ENCODE measurements around the gene DCAF8.

Gene DCAF8

DNA sequence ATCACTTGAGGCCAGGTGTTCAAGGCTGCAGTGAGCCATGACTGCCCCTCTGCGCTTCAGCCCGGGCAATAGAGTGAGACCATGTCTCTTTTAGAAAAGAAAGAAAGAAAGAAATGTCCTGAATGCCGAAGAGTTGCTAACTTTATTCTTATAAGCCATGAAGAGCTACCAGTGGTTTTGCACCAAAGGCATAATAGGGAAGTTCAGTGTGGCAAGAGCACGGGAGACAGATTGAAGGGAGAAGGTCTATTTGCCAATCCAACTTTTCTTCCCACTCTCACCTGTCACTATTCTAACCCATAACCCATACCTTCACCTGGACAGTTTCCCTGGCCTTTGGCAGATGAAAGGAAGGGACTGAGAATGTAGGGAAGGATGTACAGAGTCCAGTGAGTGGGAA lies 61.6 kb downstream of the DCAF8 start:
- DNase-seq = no peak

GRCh38 chr1:160197231-160197630 lies 65.1 kb downstream of the DCAF8 start:
- no peak for DNase-seq

GRCh38 chr1:160196143-160196542 lies 66.2 kb downstream of the DCAF8 start:
- DNase-seq = no peak

GRCh38 chr1:160194737-160195059 lies 67.7 kb downstream of the DCAF8 start:
- DNase-seq = no peak

- DNase-seq = no peak
Observed at GRCh38 chr1:160193832-160194736, 68.3 kb downstream of the DCAF8 start.

DNA sequence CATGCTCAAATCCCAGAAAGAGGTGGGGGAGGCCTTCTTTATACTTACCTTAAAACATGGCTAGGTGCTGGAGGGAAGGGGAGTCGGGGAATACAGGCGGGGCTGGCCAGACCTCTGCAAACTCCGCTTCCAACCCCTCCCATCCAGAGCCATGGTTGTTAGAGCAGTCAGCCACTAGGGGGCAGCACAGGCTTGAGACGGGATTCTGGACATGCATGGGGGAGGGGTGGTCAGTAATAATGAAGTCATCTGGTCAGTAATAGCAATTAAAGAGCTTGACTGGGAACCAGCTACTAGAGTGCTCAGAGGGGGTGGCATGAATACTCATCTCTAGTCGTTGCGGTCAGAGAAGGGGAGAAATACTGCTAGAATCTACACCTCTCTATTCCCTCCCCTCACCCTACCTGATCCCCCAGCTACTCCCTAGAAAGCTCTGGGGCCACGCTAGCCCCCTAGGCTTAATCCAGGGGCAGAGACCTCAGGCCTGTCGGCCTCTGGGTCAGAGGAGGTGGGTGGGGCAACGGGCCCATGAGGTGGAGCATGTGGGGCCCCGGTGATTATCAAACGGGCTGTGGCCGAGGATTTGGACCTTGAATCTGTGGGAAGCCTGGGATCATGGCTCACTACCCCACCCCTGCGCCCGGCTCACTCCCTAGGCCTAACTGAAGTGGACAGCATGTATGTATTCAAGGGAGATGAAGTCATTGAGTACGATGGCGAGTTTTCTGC lies 69.1 kb downstream of the DCAF8 start:
- peak; percentile 78 for DNase-seq

GRCh38 chr1:160192234-160192633 lies 70.1 kb downstream of the DCAF8 start:
- no peak for DNase-seq

DNA sequence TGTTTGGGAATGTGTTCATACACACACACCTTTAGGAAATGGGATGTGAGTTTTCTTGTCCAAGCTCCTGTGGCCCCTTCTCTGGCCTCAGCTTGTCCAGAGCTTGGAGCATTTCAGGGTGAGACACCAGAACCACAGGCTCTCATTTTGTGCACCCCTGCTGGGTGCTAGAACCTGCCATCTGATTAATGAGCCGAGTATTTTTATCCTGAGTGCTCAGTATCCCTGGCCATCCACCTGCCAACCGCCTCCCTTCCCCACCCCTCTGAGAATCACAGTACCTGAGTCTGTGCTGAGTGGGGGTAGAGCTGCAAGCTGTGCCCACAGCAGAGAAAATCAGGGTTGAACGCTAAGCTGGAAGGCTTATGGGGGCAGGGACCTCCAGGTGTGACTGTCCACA lies 70.6 kb downstream of the DCAF8 start:
- DNase-seq = no peak

DNA sequence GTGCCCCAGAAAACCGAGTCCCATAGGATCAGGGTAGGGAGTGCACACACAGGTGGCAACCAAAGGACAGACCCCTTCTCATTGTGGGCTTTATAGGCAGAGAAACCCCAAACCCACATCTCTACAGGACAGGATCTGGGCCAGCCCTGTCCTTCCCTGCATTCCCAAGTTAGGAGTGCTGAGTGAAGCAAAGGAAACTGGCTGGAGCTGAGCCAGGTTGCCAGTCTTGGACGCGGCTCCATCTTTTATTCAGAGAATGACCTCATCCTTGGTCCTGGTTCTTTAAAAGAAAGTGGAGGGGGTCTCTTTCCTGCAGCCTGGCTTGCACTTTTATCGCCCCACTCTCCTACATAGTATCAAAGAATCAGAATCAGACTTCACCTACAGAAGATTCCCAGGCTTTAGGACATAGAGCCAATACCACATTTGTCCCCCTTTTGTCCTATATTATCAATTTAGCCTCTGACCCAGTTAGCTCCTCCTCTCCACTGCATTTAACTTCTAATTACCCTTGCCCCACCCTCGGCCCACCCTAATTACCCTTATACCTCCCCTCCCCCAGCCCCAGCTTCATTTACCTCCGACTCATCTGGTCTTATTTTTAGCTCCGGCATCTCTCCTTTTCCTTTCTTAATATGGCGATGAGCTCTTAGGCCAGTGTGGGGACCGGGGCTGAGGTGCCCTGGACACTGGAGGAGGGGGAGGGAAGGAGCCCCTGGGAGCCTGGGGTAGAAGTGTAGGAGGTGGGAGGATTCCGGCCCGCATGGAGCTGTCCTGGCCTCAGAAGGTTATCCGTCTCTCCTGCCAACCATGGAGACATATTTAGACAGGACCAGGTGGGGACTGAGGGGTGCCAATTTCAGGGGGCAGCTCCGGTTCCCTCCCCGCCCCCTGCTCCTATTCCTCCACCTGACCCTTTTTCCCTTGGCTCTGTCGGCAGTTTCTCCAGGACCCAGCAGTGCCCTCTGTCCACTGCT lies 72.4 kb downstream of the DCAF8 start, which contains the start of gene CASQ1:
Gene CASQ1 (plus strand): TSS at position 927 of the 977 bp plus-strand sequence. CDS start 177 bp downstream, outside the sequence.
- DNase-seq = no peak

GRCh38 chr1:160188341-160188740 lies 74.0 kb downstream of the DCAF8 start:
- DNase-seq = no peak

DNA sequence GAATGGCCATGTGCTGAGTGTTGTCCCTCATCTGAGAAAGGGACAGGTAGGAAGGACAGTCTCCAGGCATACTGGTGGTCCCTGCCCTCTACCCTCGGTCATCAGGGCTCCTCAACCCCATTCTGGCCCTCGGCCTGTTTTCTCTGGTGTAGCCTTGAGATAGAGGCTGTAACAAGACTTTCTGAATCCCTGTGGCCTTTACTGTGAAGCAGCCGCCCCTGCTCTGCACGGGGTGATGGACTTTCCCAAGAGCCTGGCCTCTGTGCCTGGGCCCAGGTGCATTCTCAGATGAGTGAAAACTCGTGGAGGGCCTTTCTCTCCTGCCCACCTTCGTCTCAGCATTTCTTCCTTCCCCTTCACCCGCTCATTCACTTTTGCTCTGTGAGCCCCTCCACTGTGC lies 74.9 kb downstream of the DCAF8 start:
- DNase-seq = no peak

GRCh38 chr1:160186729-160187128 lies 75.6 kb downstream of the DCAF8 start:
- no peak for DNase-seq

DNA sequence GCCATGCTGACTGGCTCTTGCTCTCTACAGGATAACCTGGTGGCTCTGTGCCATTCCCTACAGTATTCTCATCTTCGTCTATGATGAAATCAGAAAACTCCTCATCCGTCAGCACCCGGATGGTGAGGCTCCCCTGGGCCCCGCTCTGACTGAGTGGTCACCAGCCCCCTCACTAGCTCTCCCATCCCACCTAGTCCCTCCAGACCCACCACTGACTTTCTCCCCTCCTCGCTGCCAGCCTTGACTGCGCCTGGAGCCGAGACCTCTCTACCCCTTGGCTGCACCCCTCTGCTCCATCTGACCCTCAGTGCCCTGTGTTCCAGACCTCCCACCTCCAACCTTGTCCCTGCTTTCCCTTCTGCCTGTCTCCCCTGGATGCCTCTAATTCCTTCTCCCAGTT lies 76.1 kb downstream of the DCAF8 start:
- DNase-seq = no peak

- no peak for DNase-seq
Observed at GRCh38 chr1:160179336-160179735, 83.0 kb downstream of the DCAF8 start.

DNA sequence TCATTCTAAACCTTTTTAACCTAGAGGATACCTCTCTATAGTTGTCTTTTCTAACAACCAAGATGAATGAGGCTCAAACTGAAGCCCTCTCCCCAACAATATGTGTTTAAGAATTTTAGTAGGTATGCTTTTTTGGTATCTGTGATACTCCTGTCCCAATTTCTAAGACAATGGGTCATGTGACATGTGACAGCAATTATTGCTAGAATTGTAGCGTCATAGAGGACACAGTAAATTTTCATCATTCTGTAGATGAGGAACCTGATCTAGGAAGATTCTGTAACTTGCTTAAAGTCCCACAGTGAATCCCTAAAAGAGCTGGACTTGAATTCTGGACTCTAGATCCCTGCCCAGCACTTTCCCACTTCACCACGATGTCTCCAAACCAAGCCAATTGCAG lies 83.6 kb downstream of the DCAF8 start:
- DNase-seq = no peak

DNA sequence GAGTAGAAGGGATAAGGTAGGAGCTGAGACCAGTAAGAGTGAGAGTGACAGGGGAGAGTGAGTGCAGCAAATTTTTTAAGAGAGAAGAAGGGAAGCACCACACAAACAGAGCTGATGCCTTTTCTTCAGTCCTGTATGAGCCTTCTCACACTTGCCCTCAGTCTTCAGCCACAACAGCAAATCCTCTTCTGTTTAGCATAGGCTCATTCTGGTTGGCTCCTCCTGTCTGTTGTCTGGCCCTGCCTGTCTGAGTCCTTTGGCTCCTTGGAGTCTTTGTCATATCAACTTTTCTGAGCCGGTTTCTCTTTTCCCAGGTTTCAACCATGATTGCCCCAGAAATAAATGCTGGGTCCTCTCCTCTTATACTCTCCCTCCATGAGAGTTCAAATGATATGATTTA lies 84.7 kb downstream of the DCAF8 start:
- no peak for DNase-seq

DNA sequence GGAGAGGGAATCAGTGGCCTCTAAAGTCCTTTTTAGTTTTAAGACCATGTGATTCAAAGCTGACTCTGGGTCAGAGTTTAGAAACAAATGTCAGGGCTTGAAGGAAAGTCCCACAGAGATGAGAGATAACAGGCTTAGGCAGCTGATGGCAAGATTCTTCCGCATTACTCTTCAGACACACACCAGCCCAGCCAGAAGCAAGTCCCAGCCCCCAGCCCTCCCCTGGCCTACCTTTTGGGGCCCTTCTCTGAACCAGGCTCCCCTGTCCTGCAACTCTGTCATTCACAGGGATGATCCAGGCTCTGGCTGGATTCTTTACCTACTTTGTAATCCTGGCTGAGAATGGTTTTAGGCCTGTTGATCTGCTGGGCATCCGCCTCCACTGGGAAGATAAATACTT lies 85.1 kb downstream of the DCAF8 start:
- DNase-seq = no peak

GRCh38 chr1:160171980-160172379 lies 90.4 kb downstream of the DCAF8 start:
- DNase-seq = no peak

GRCh38 chr1:160171354-160171753 lies 91.0 kb downstream of the DCAF8 start:
- no peak for DNase-seq

DNA sequence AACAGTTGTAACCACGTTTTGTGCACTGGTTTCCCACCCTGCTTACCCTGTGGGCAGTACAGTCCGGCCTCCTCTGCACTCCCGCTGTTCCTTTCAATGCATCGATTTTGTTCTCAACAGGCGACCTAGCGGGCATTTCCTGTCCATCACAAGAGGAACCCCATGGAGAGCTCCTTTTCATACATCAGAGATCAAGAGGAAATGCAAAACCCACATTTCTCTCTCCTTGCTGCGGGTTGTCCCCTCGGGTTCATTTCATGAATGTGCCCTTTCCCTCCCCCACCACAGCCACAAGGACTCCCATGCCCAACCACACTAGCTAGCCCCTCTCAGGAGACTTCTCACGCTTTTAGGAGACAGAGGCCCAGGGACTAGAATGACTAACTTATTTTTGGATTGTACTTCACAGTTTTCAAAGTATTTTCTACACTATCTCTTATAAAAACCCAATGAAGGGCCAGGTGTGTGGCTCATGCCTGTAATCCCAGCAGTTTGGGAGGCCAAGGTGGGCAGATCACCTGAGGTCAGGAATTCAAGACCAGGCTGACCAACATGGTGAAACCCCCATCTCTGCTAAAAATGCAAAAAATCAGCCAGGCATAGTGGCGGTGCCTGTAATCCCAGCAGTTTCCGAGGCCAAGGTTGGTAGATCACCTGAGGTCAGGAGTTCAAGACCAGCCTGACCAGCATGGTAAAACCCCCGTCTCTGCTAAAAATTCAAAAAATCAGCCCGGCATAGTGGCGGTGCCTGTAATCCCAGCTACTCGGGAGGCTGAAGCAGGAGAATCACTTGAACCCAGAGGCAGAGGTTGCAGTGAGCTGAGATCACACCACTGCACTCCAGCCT lies 92.6 kb downstream of the DCAF8 start:
- no peak for DNase-seq

GRCh38 chr1:160168609-160169369 lies 93.6 kb downstream of the DCAF8 start:
- DNase-seq = no peak
